Measurements from ENCODE around the gene EIF2AK3. TPM values are rescaled to one million over a fixed set of nuclear protein-coding genes. Genes with fewer than 3 reads are reported as not detected.
"Not testable (repeated sequence)": the region's sequence is repeated elsewhere in the genome, so short reads cannot be mapped to it uniquely, and the experiment has no call there.

The EIF2AK3 gene
- total and polyA plus RNA-seq, 2 donors (not counting 1 experiment from before 2014, with no cell fraction given): 40.2 to 57.9 TPM

DNA sequence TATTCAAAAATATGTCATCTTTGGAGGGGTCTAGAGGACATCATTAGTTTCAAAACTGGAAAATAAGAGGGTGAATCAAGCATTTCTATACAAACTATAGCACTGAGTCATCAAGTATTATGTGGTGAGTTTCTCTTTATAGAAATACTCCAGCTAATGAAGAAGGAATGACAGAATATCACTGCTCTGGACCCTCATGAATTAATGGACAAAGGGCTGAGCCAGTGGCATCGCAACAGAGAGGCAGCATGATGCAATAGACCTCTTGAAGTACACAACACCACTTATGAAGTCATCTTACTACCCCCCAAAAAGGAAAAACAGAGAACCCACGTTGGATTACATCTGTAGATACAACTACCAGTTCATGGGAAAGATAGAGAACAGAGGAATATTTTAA, 27.4 kb upstream of the EIF2AK3 start:
- Mint-ChIP-seq H3K27me3 (no peaks in the 10 kb centered on the region), H3K27ac (no peak overlapping the region), H3K9me3 (ENCODE audit: insufficient read depth) (no peaks in the 10 kb centered on the region), H3K4me3 (no peak overlapping the region), H3K4me1 (no peaks in the 10 kb centered on the region)
- DNase-seq: no peak
- Histone ChIP-seq H4K20me1 (ENCODE audit: control insufficient read depth, insufficient read depth, low read length, poor library complexity, severe bottlenecking) (no peaks in the 10 kb centered on the region), H2AFZ (ENCODE audit: insufficient read depth, low read depth, low read length, poor library complexity, severe bottlenecking) (no peak overlapping the region), H3K4me3 (ENCODE audit: control extremely low read depth in 1 of 5, extremely low read depth in 1 of 5, insufficient read depth in 1 of 5, low read depth in 2 of 5, low read length in 4 of 5) (no peak overlapping the region), H3K4me2 (replicated peaks; ENCODE audit: low read depth, low read length, poor library complexity, severe bottlenecking) (no peak overlapping the region), H3K4me1 (ENCODE audit: control insufficient read depth in 2 of 2, insufficient read depth in 2 of 2, low read length in 2 of 2) (no peaks in the 10 kb centered on the region), H3K27ac (ENCODE audit: low read length in 2 of 2) (no peak overlapping the region), H3K79me2 (ENCODE audit: control insufficient read depth, insufficient read depth, low read length) (no peaks in the 10 kb centered on the region), H3K36me3 (replicated peaks in 1 of 2; ENCODE audit: control extremely low read depth in 1 of 2, control insufficient read depth in 1 of 2, extremely low read depth in 1 of 2, insufficient read depth in 2 of 2, low read length in 1 of 2) (no peaks in the 10 kb centered on the region), H3K27me3 (replicated peaks in 1 of 4; ENCODE audit: control extremely low read depth in 1 of 4, control insufficient read depth in 3 of 4, insufficient read depth in 4 of 4, low read length in 3 of 4) (no peaks in the 10 kb centered on the region), H3K9ac (ENCODE audit: low read length) (no peak overlapping the region), H3K9me3 (ENCODE audit: control extremely low read depth in 1 of 3, control insufficient read depth in 2 of 3, insufficient read depth in 1 of 3, low read length in 2 of 3) (no peaks in the 10 kb centered on the region)
- no CpG with 5 or more reads among the region's 2 CpGs for WGBS (ENCODE audit: insufficient coverage)
- CTCF ChIA-PET: interaction anchor here (0.5 to 1.9 kb wide), 4 partner anchors 11 to 60 kb away, joined by 4 to 9 read pairs (median 4); no protein-coding TSS in a partner anchor
- ATAC-seq (ENCODE audit: low read depth): no peak
- TF ChIP-seq, protein P1, sequence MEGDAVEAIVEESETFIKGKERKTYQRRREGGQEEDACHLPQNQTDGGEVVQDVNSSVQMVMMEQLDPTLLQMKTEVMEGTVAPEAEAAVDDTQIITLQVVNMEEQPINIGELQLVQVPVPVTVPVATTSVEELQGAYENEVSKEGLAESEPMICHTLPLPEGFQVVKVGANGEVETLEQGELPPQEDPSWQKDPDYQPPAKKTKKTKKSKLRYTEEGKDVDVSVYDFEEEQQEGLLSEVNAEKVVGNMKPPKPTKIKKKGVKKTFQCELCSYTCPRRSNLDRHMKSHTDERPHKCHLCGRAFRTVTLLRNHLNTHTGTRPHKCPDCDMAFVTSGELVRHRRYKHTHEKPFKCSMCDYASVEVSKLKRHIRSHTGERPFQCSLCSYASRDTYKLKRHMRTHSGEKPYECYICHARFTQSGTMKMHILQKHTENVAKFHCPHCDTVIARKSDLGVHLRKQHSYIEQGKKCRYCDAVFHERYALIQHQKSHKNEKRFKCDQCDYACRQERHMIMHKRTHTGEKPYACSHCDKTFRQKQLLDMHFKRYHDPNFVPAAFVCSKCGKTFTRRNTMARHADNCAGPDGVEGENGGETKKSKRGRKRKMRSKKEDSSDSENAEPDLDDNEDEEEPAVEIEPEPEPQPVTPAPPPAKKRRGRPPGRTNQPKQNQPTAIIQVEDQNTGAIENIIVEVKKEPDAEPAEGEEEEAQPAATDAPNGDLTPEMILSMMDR (IDR thresholded peaks at IDR 0.05): no peak
- TF ChIP-seq EZH2 (IDR thresholded peaks at IDR 0.05; ENCODE audit: borderline replicate concordance, insufficient read depth, low read depth, low read length, poor library complexity, severe bottlenecking): no peak
- intact Hi-C loops (cut with micrococcal nuclease): no loop called here
- POLR2A ChIA-PET: no interaction called here

DNA sequence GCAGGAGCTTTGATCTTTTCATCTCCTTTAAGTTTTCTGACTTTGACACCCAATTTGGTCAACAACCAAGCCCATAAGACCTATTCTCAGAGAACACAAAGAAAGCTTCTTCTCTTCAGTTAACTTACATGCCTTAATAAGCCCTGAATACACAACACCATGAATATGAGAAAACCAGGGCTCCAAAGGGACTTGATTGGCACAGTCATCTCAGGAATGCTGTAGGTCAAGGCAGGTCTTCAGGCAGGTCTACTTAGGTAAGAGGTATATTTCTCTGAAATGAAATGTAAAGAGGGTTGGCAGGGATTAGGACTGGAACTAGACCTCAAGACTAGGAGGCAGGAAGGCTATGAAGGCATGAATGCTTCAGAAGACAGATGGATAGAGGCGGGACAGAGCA, 24.4 kb upstream of the EIF2AK3 start:
- H3K27ac Mint-ChIP-seq: no peak overlapping the region
- no peak for DNase-seq
- Histone ChIP-seq H3K79me2 (ENCODE audit: control insufficient read depth, insufficient read depth, low read length) (no peaks in the 10 kb centered on the region), H3K9me3 (ENCODE audit: control extremely low read depth in 1 of 3, control insufficient read depth in 2 of 3, insufficient read depth in 1 of 3, low read length in 2 of 3) (no peaks in the 10 kb centered on the region), H4K20me1 (ENCODE audit: control insufficient read depth, insufficient read depth, low read length, poor library complexity, severe bottlenecking) (no peaks in the 10 kb centered on the region), H3K27me3 (replicated peaks in 1 of 4; ENCODE audit: control extremely low read depth in 1 of 4, control insufficient read depth in 3 of 4, insufficient read depth in 4 of 4, low read length in 3 of 4) (no peaks in the 10 kb centered on the region), H3K27ac (ENCODE audit: low read length in 2 of 2) (no peak overlapping the region), H3K9ac (ENCODE audit: low read length) (no peak overlapping the region), H3K36me3 (replicated peaks in 1 of 2; ENCODE audit: control extremely low read depth in 1 of 2, control insufficient read depth in 1 of 2, extremely low read depth in 1 of 2, insufficient read depth in 2 of 2, low read length in 1 of 2) (no peaks in the 10 kb centered on the region), H3K4me1 (ENCODE audit: control insufficient read depth in 2 of 2, insufficient read depth in 2 of 2, low read length in 2 of 2) (no peaks in the 10 kb centered on the region), H2AFZ (ENCODE audit: insufficient read depth, low read depth, low read length, poor library complexity, severe bottlenecking) (no peak overlapping the region), H3K4me3 (ENCODE audit: control extremely low read depth in 1 of 5, extremely low read depth in 1 of 5, insufficient read depth in 1 of 5, low read depth in 2 of 5, low read length in 4 of 5) (no peak overlapping the region), H3K4me2 (replicated peaks; ENCODE audit: low read depth, low read length, poor library complexity, severe bottlenecking) (no peak overlapping the region)
- H3K4me3 Mint-ChIP-seq: no peak overlapping the region
- H3K27me3 Mint-ChIP-seq: no peaks in the 10 kb centered on the region
- TF ChIP-seq EZH2 (IDR thresholded peaks at IDR 0.05; ENCODE audit: borderline replicate concordance, insufficient read depth, low read depth, low read length, poor library complexity, severe bottlenecking): no peak
- TF ChIP-seq, protein P1 (IDR thresholded peaks at IDR 0.05): no peak
- no peaks in the 10 kb centered on the region for H3K9me3 Mint-ChIP-seq (ENCODE audit: insufficient read depth)
- no CpG with 5 or more reads among the region's 1 CpG for WGBS (ENCODE audit: insufficient coverage)
- ChIA-PET CTCF (no interaction called here), POLR2A (no interaction called here)
- ATAC-seq (ENCODE audit: low read depth): no peak
- intact Hi-C loops (cut with micrococcal nuclease): no loop called here
- no peaks in the 10 kb centered on the region for H3K4me1 Mint-ChIP-seq

GRCh38 chr2:88645291-88645882, 18.1 kb upstream of the EIF2AK3 start:
- H3K4me1 ChIP-seq (ENCODE audit: control insufficient read depth in 2 of 2, insufficient read depth in 2 of 2, low read length in 2 of 2); H3K27me3 ChIP-seq (replicated peaks in 1 of 4; ENCODE audit: control extremely low read depth in 1 of 4, control insufficient read depth in 3 of 4, insufficient read depth in 4 of 4, low read length in 3 of 4); H3K4me3 Mint-ChIP-seq; H3K4me3 ChIP-seq (ENCODE audit: control extremely low read depth in 1 of 5, extremely low read depth in 1 of 5, insufficient read depth in 1 of 5, low read depth in 2 of 5, low read length in 4 of 5); H3K4me1 Mint-ChIP-seq; H3K9ac ChIP-seq (ENCODE audit: low read length); H3K27me3 Mint-ChIP-seq; H3K27ac Mint-ChIP-seq; H3K27ac ChIP-seq (ENCODE audit: low read length in 2 of 2); intact Hi-C loops (cut with micrococcal nuclease); H3K9me3 Mint-ChIP-seq (ENCODE audit: insufficient read depth); DNase-seq; H3K79me2 ChIP-seq (ENCODE audit: control insufficient read depth, insufficient read depth, low read length); POLR2A ChIA-PET; H2AFZ ChIP-seq (ENCODE audit: insufficient read depth, low read depth, low read length, poor library complexity, severe bottlenecking); H3K4me2 ChIP-seq (replicated peaks; ENCODE audit: low read depth, low read length, poor library complexity, severe bottlenecking); H4K20me1 ChIP-seq (ENCODE audit: control insufficient read depth, insufficient read depth, low read length, poor library complexity, severe bottlenecking); ATAC-seq (ENCODE audit: low read depth); H3K36me3 ChIP-seq (replicated peaks in 1 of 2; ENCODE audit: control extremely low read depth in 1 of 2, control insufficient read depth in 1 of 2, extremely low read depth in 1 of 2, insufficient read depth in 2 of 2, low read length in 1 of 2): not testable (repeated sequence)
- no CpG with 5 or more reads among the region's 2 CpGs for WGBS (ENCODE audit: insufficient coverage)
- peaks cover 0 to 11% (median 0%) of the 10 kb centered on the region in 3 donors for H3K9me3 ChIP-seq (ENCODE audit: control extremely low read depth in 1 of 3, control insufficient read depth in 2 of 3, insufficient read depth in 1 of 3, low read length in 2 of 3)
- CTCF ChIA-PET: interaction anchor here (0.6 to 1.1 kb wide), 3 partner anchors 19 to 289 kb away, joined by 3 to 4 read pairs (median 4); no protein-coding TSS in a partner anchor
